OCI-LY3 (cell line): Measurements from ENCODE around the gene TACSTD2.

Experiments
- H2AFZ ChIP-seq: fragments of 200-600, 300-600 bp; shearing (Covaris generic); 2 replicates; pipeline ENCODE4 v1.6.0; 2014; ENCODE audit warnings: antibody characterized with exemption, low read depth, low read length
- H3K27ac ChIP-seq: fragments of 200-600, 300-600 bp; sonication (generic); 2 replicates; pipeline ENCODE4 v1.5.1; 2014; ENCODE audit warnings: mild to moderate bottlenecking, low read length, moderate library complexity, mixed read lengths
- H3K27me3 ChIP-seq: fragments of 200-600, 300-600 bp; sonication (generic); 2 replicates; pipeline ENCODE4 v1.6.1; 2014; ENCODE audit warnings: low read depth, low read length, mixed read lengths
- H3K36me3 ChIP-seq: fragments of 200-600, 300-600 bp; sonication (generic); replicated peaks from 2 replicates; pipeline ENCODE3; 2014; ENCODE audit warnings: low read depth, low read length, mixed read lengths
- H3K4me1 ChIP-seq: fragments of 300-600, 200-600 bp; sonication (generic); 2 replicates; pipeline ENCODE4 v1.6.1; 2014; ENCODE audit warnings: low read length, mixed read lengths
- H3K4me2 ChIP-seq: fragments of 200-600, 300-600 bp; sonication (generic); 2 replicates; pipeline ENCODE4 v1.6.1; 2014; ENCODE audit warnings: low read length, mixed read lengths
- H3K4me3 ChIP-seq: fragments of 300-600, 200-600 bp; sonication (generic); 2 replicates; pipeline ENCODE4 v1.5.1; 2014; ENCODE audit warnings: antibody characterized with exemption, mild to moderate bottlenecking, low read length, moderate library complexity
- H3K79me2 ChIP-seq: fragments of 300-600, 200-600 bp; shearing (Covaris generic); 2 replicates; pipeline ENCODE4 v1.6.1; 2014; ENCODE audit warnings: mild to moderate bottlenecking, low read length, mixed read lengths
- H3K9ac ChIP-seq: fragments of 300-600, 200-600 bp; shearing (Covaris generic); 2 replicates; pipeline ENCODE4 v1.6.0; 2014; ENCODE audit warnings: mild to moderate bottlenecking, low read length, moderate library complexity
- H3K9me3 ChIP-seq: fragments of 200-600, 300-600 bp; shearing (Covaris generic); 2 replicates; pipeline ENCODE4 v1.6.1; 2014; ENCODE audit warnings: low read length, mixed read lengths; ENCODE audit not compliant: insufficient read depth
- H4K20me1 ChIP-seq: fragments of 200-600, 300-600 bp; sonication (generic); 2 replicates; pipeline ENCODE4 v1.6.1; 2016; ENCODE audit warnings: low read length, mixed read lengths; ENCODE audit not compliant: insufficient read depth
- CTCF ChIP-seq: fragments of 200-600, 300-600 bp; sonication (generic); IDR thresholded peaks from 2 replicates; pipeline ENCODE4 v1.5.1; 2014; ENCODE audit warnings: antibody characterized with exemption, low read length, low read depth
- EZH2phosphoT487 ChIP-seq: fragments of 200-600 bp; shearing (Covaris generic); IDR thresholded peaks from 2 replicates; pipeline ENCODE4 v1.6.1; 2018; ENCODE audit warnings: antibody characterized with exemption, mixed run types, low read depth

TACSTD2 gene

GRCh38 chr1:58621391-58621790 is 44.3 kb upstream of the TACSTD2 start:
- Histone ChIP-seq H3K4me1 (peaks cover 7% of the 10 kb centered on the region; the same call in 1 of the 2 replicates), H3K27ac (no peak overlapping the region), H3K9ac (no peak overlapping the region), H4K20me1 (no peaks in the 10 kb centered on the region), H3K79me2 (no peaks in the 10 kb centered on the region), H3K36me3 (no peaks in the 10 kb centered on the region), H3K27me3 (peaks cover 15% of the 10 kb centered on the region), H3K9me3 (no peaks in the 10 kb centered on the region), H3K4me3 (no peak overlapping the region), H2AFZ (no peak overlapping the region), H3K4me2 (no peak overlapping the region)
- TF ChIP-seq CTCF, result no peak
- TF ChIP-seq EZH2phosphoT487, result no peak

- Histone ChIP-seq H3K27ac (no peak overlapping the region), H3K36me3 (no peaks in the 10 kb centered on the region), H3K27me3 (peaks cover 15% of the 10 kb centered on the region), H4K20me1 (no peaks in the 10 kb centered on the region), H3K79me2 (no peaks in the 10 kb centered on the region), H2AFZ (no peak overlapping the region), H3K9me3 (no peaks in the 10 kb centered on the region), H3K4me1 (peaks cover 7% of the 10 kb centered on the region; the same call in 1 of the 2 replicates), H3K4me3 (no peak overlapping the region), H3K9ac (no peak overlapping the region), H3K4me2 (no peak overlapping the region)
- TF ChIP-seq EZH2phosphoT487 (no peak), CTCF (no peak)
Measured at GRCh38 chr1:58620926-58621325, 43.9 kb upstream of the TACSTD2 start.

- Histone ChIP-seq H3K27ac (no peak overlapping the region), H3K79me2 (no peaks in the 10 kb centered on the region), H3K27me3 (peaks cover 15% of the 10 kb centered on the region), H3K9me3 (no peaks in the 10 kb centered on the region), H2AFZ (no peak overlapping the region), H3K4me3 (no peak overlapping the region), H4K20me1 (no peaks in the 10 kb centered on the region), H3K4me2 (no peak overlapping the region), H3K4me1 (peaks cover 7% of the 10 kb centered on the region; the same call in 1 of the 2 replicates), H3K36me3 (no peaks in the 10 kb centered on the region), H3K9ac (no peak overlapping the region)
- no peak for TF ChIP-seq EZH2phosphoT487
Measured at GRCh38 chr1:58620259-58620658, 43.2 kb upstream of the TACSTD2 start.

- no peak overlapping the region for H3K4me3 ChIP-seq
Measured at GRCh38 chr1:58619286-58620054, 42.4 kb upstream of the TACSTD2 start.

More at GRCh38 chr1:58619286-58620054, 42.4 kb upstream of the TACSTD2 start:
- H2AFZ ChIP-seq, result no peak overlapping the region
- H3K4me1 ChIP-seq, result peaks cover 7% of the 10 kb centered on the region; the same call in 1 of the 2 replicates
- H3K9ac ChIP-seq, result no peak overlapping the region
- no peak overlapping the region for H3K27ac ChIP-seq
- no peak overlapping the region for H3K4me2 ChIP-seq
- TF ChIP-seq EZH2phosphoT487, result no peak
- TF ChIP-seq CTCF, result no peak
- no peaks in the 10 kb centered on the region for H3K79me2 ChIP-seq
- H4K20me1 ChIP-seq, result no peaks in the 10 kb centered on the region
- peaks cover 15% of the 10 kb centered on the region for H3K27me3 ChIP-seq
- no peaks in the 10 kb centered on the region for H3K9me3 ChIP-seq
- H3K36me3 ChIP-seq, result no peaks in the 10 kb centered on the region
